ENCODE data around the gene DCXR. TPM values are rescaled to one million over a fixed set of nuclear protein-coding genes. Genes with fewer than 3 reads are reported as not detected.

DCXR gene
- total RNA-seq, 1 experiment from 2014 or later, result 120 TPM

DNA sequence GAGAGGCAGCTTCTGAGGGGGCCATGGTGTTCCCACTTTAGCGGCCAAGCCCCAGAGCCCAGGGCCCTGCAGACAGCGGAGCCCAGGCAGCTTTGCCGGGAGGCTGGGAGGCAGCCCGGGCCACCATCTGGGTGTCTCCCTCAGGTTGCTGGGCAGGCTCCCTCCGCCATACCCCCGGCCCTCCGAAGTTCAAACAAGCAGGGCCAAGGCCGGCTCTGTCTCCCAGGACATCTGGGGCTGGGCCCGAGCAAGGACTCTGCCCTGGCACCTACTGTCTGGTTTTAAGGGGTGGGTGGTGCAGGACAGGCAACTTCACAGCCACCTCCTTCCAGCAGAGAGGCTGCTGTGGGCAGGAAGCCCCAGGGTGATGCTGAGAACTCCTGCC is 25.5 kb upstream of the DCXR start:
- Histone ChIP-seq H3F3A (ENCODE audit: insufficient read depth, low read depth) (no peaks in the 10 kb centered on the region), H3K79me2 (ENCODE audit: low read depth) (peaks cover 17% of the 10 kb centered on the region; the same call in 1 of the 2 replicates), H3K9me3 (ENCODE audit: insufficient read depth, low read depth) (no peaks in the 10 kb centered on the region), H3K4me3 (no peak overlapping the region), H3K4me1 (replicated peaks; ENCODE audit: insufficient read depth) (peaks cover 9% of the 10 kb centered on the region; the same call in 1 of the 2 replicates), H3K27me3 (ENCODE audit: insufficient read depth, low read depth) (no peaks in the 10 kb centered on the region), H3K36me3 (ENCODE audit: low read depth) (no peaks in the 10 kb centered on the region), H3K9me2 (ENCODE audit: insufficient read depth) (no peaks in the 10 kb centered on the region), H3K27ac (no peak overlapping the region), H2AFZ (no peak overlapping the region), H3K4me2 (no peak overlapping the region), H4K20me1 (ENCODE audit: insufficient read depth) (no peaks in the 10 kb centered on the region)
- ChIA-PET POLR2A (ENCODE audit: unreplicated experiment) (interaction anchor here (0.7 kb wide), 1 partner anchor 35 kb away, joined by 3 read pairs; no protein-coding TSS in a partner anchor), CTCF (no interaction called here)
- TF ChIP-seq EZH2 (IDR thresholded peaks at IDR 0.05; ENCODE audit: low read depth) (no peak), CTCF (conservative IDR thresholded peaks at IDR 0.05) (no peak)
- intact Hi-C loops (cut with micrococcal nuclease; ENCODE audit: unreplicated experiment), result no loop called here
- no peak for DNase-seq
- BruUV-seq (replicated peaks), result no TSS peak

DNA sequence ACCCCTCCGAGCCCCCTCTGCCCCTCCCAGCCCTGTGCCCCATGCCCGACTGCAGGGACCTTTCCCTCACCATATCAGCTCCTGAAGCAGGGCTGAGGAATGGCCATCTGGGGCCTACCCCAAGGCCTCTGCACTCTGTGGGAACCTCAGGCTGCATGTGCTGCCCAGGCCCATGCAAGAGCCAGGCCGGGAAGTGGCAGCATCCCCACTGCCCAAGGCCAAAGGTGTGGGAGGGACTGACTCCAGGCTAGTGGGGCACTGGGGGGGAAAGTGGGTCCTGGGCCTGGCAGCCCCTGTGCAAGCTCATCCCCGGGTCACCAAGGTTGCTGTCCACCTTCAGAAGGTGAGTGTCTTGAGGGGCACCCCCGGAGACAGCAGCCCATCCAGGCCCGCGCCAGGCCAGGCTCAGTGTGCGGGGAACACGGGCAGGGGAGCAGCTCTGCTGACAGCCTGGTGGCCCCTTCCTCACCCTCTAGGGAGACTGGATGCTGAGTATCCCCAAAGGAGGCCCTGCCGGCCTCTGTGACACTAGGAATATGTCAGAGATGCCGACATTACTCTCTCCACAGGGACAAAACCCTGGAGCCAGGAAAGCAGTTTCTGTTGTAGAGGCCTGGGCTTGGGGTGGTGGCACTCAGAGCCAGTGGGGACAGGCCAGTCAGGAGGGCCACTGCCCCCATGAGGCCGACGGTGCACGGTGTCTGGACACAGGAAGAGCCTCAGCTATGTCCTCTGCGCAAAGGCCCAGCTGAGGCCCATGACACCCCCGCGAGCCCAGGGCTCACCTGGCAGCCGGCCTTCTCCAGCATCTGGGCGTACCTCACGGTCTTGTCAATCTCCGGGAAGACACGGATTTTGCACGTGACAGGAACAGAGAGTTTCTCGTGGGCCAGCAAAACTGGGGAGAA is 24.8 kb upstream of the DCXR start:
- no peak overlapping the region for H3K27ac ChIP-seq
- no peak for TF ChIP-seq EZH2 (IDR thresholded peaks at IDR 0.05; ENCODE audit: low read depth)
- TF ChIP-seq CTCF (conservative IDR thresholded peaks at IDR 0.05), result no peak
- H3K27me3 ChIP-seq (ENCODE audit: insufficient read depth, low read depth), result no peaks in the 10 kb centered on the region
- H2AFZ ChIP-seq, result no peak overlapping the region
- no peaks in the 10 kb centered on the region for H3K9me3 ChIP-seq (ENCODE audit: insufficient read depth, low read depth)
- no peaks in the 10 kb centered on the region for H3K36me3 ChIP-seq (ENCODE audit: low read depth)
- no peaks in the 10 kb centered on the region for H3K9me2 ChIP-seq (ENCODE audit: insufficient read depth)
- POLR2A ChIA-PET (ENCODE audit: unreplicated experiment), result no interaction called here
- H3K4me3 ChIP-seq, result no peak overlapping the region
- BruUV-seq (replicated peaks), result no TSS peak
- peaks cover 17% of the 10 kb centered on the region; the same call in 1 of the 2 replicates for H3K79me2 ChIP-seq (ENCODE audit: low read depth)
- intact Hi-C loops (cut with micrococcal nuclease; ENCODE audit: unreplicated experiment), result no loop called here
- no peak overlapping the region for H3K4me2 ChIP-seq
- no peak for DNase-seq
- H4K20me1 ChIP-seq (ENCODE audit: insufficient read depth), result no peaks in the 10 kb centered on the region
- CTCF ChIA-PET, result no interaction called here
- H3K4me1 ChIP-seq (replicated peaks; ENCODE audit: insufficient read depth), result peaks cover 9% of the 10 kb centered on the region; the same call in 1 of the 2 replicates
- no peaks in the 10 kb centered on the region for H3F3A ChIP-seq (ENCODE audit: insufficient read depth, low read depth)

DNA sequence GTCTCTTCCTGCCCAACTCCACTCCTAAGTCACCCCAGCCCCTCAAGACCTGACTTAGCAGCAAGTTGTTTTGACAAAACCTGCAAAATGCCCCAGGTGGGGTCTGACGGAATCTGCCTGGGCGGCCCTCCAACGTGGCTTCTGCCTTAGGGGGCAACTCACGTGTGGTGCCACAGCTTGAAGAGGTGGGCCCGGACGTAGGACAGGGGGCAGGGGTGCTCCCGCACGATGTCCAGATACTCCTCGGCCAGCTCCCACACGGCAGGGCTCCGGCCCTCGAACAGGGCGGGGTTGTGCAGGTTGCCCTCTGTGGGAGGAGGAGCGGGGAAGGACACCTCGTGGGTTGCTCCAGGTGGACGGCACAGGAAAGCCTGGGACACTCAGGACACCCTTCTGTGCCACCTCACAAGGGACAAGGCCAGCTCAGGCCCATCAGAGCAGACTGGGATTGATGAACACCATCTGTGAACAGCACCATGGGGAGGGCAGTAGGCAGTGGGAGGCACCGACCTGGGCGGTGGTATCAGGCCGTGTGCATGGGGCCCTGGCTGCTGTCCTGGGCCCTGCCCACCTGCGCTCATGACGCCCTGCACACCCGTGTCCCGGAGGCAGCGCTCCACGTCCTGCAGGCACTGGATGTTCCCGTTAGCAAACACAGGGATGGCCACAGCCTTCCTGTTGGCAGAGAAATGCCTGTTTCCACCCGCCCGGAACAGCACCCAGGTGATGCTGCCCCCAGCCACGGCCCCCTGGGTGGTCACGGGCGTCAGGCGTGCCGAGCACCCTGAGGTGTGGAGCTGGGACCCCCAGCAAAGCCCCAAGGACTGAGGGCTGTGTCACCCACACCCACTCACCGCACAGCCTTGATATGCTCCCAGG is 23.8 kb upstream of the DCXR start:
- no peaks in the 10 kb centered on the region for H3K27me3 ChIP-seq (ENCODE audit: insufficient read depth, low read depth)
- no peaks in the 10 kb centered on the region for H4K20me1 ChIP-seq (ENCODE audit: insufficient read depth)
- ChIA-PET POLR2A (ENCODE audit: unreplicated experiment) (no interaction called here), CTCF (no interaction called here)
- no peak overlapping the region for H3K4me2 ChIP-seq
- BruUV-seq (replicated peaks), result no TSS peak
- no peaks in the 10 kb centered on the region for H3K36me3 ChIP-seq (ENCODE audit: low read depth)
- H3K4me3 ChIP-seq, result no peak overlapping the region
- no peaks in the 10 kb centered on the region for H3K9me3 ChIP-seq (ENCODE audit: insufficient read depth, low read depth)
- H3K4me1 ChIP-seq (replicated peaks; ENCODE audit: insufficient read depth), result peaks cover 9% of the 10 kb centered on the region; the same call in 1 of the 2 replicates
- H3K79me2 ChIP-seq (ENCODE audit: low read depth), result peaks cover 17% of the 10 kb centered on the region; the same call in 1 of the 2 replicates
- intact Hi-C loops (cut with micrococcal nuclease; ENCODE audit: unreplicated experiment), result no loop called here
- no peak overlapping the region for H2AFZ ChIP-seq
- no peaks in the 10 kb centered on the region for H3K9me2 ChIP-seq (ENCODE audit: insufficient read depth)
- TF ChIP-seq CTCF (conservative IDR thresholded peaks at IDR 0.05), result no peak
- no peak for TF ChIP-seq EZH2 (IDR thresholded peaks at IDR 0.05; ENCODE audit: low read depth)
- H3F3A ChIP-seq (ENCODE audit: insufficient read depth, low read depth), result no peaks in the 10 kb centered on the region
- no peak for DNase-seq
- H3K27ac ChIP-seq, result no peak overlapping the region
